IPS-11a (cell line): Measurements from ENCODE around the gene HTR3E.
"Not testable (repeated sequence)": the region's sequence is repeated elsewhere in the genome, so short reads cannot be mapped to it uniquely, and the experiment has no call there.

Source experiments
- H3K4me3 ChIP-seq: one replicate; pipeline ENCODE4 v1.5.1; 2013; ENCODE audit warnings: low read depth, low read length, control low read depth

HTR3E gene

GRCh38 chr3:184096811-184097383 lies at the start of gene HTR3E:
Gene HTR3E (plus strand): TSS chr3:184097064. CDS start chr3:184097530, 466 bp downstream.
- H3K4me3 ChIP-seq, result no peak within 1 kb of the TSS

- H3K4me3 ChIP-seq, result no peak overlapping the region
Observed at GRCh38 chr3:184050217-184050847, 46.5 kb upstream of the HTR3E start.

- H3K4me3 ChIP-seq, result no peak within 1 kb of the TSS
Observed at GRCh38 chr3:184052767-184053166, 44.1 kb upstream of the HTR3E start, which contains the start of gene HTR3C. Gene HTR3C (plus strand): TSS chr3:184053047. CDS start chr3:184053081, 34 bp downstream.

- no peak overlapping the region for H3K4me3 ChIP-seq
Observed at GRCh38 chr3:184058029-184058428, 38.8 kb upstream of the HTR3E start.

- H3K4me3 ChIP-seq, result no peak overlapping the region
Observed at GRCh38 chr3:184059424-184059823, 37.4 kb upstream of the HTR3E start.

- no peak overlapping the region for H3K4me3 ChIP-seq
Observed at GRCh38 chr3:184062637-184063036, 34.2 kb upstream of the HTR3E start.

- H3K4me3 ChIP-seq, result no peak overlapping the region
Observed at GRCh38 chr3:184066211-184066610, 30.7 kb upstream of the HTR3E start.

- H3K4me3 ChIP-seq, result no peak overlapping the region
Observed at GRCh38 chr3:184067573-184068055, 29.2 kb upstream of the HTR3E start.

- H3K4me3 ChIP-seq, result no peak overlapping the region
Observed at GRCh38 chr3:184068344-184068743, 28.5 kb upstream of the HTR3E start.

- not testable (repeated sequence) for H3K4me3 ChIP-seq
Observed at GRCh38 chr3:184071142-184071541, 25.7 kb upstream of the HTR3E start.

GRCh38 chr3:184073621-184074020 lies 23.2 kb upstream of the HTR3E start:
- H3K4me3 ChIP-seq, result no peak overlapping the region

- H3K4me3 ChIP-seq, result no peak overlapping the region
Observed at GRCh38 chr3:184075901-184076300, 21.0 kb upstream of the HTR3E start.

- no peak overlapping the region for H3K4me3 ChIP-seq
Observed at GRCh38 chr3:184077881-184078280, 19.0 kb upstream of the HTR3E start.

- H3K4me3 ChIP-seq, result no peak overlapping the region
Observed at GRCh38 chr3:184078851-184079250, 18.0 kb upstream of the HTR3E start.

GRCh38 chr3:184081116-184081830 lies 15.6 kb upstream of the HTR3E start:
- H3K4me3 ChIP-seq, result no peak overlapping the region

GRCh38 chr3:184082034-184082433 lies 14.8 kb upstream of the HTR3E start:
- H3K4me3 ChIP-seq, result no peak overlapping the region

GRCh38 chr3:184082465-184082864 lies 14.4 kb upstream of the HTR3E start:
- no peak overlapping the region for H3K4me3 ChIP-seq

- H3K4me3 ChIP-seq, result no peak overlapping the region
Observed at GRCh38 chr3:184085389-184085852, 11.4 kb upstream of the HTR3E start.

- H3K4me3 ChIP-seq, result no peak overlapping the region
Observed at GRCh38 chr3:184092199-184092598, 4.7 kb upstream of the HTR3E start.

GRCh38 chr3:184097556-184097955 lies 692 bp downstream of the HTR3E start:
- H3K4me3 ChIP-seq, result no peak overlapping the region

GRCh38 chr3:184099806-184100686 lies 3.2 kb downstream of the HTR3E start:
- H3K4me3 ChIP-seq, result no peak overlapping the region
